ENCODE data around the gene NMU.

Gene NMU

DNA sequence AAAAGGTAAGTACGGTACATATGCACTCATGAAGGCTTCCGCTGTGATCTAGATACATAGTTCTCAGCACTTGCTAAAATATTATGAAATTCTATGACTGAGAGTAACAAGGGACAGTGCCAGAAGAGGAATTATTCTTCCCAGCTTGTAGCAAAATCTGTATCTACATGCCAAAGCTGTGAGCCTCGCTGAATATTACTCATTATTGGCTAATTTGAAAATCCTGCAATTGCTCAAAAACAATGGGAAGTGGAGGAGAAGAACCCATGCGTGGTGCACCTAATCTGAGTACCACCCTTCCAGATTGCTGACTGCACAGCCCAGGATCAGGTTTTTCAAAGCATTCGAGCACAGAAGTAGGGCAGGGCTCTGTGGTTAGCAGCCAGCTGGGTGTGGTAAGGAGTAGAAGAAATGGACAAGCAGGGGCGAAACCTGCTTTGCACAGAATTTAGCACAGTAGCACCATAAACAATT lies 26.7 kb downstream of the NMU start:
- no peaks in the 10 kb centered on the region for H3F3A ChIP-seq (ENCODE audit: insufficient read depth, low read length)
- H3K9me2 ChIP-seq (replicated peaks; ENCODE audit: insufficient read depth, low read length): no peaks in the 10 kb centered on the region
- no peaks in the 10 kb centered on the region for H3K27me3 ChIP-seq (replicated peaks; ENCODE audit: insufficient read depth, low read length)
- H3K79me2 ChIP-seq (ENCODE audit: low read length): no peaks in the 10 kb centered on the region
- no peaks in the 10 kb centered on the region for H3K36me3 ChIP-seq (replicated peaks; ENCODE audit: insufficient read depth, low read length)
- no peaks in the 10 kb centered on the region for H3K9me3 ChIP-seq (replicated peaks; ENCODE audit: insufficient read depth, low read length)
- no peak overlapping the region for H3K4me2 ChIP-seq (ENCODE audit: low read depth, low read length)
- H3K9ac ChIP-seq (ENCODE audit: low read length): no peak overlapping the region
- H2AFZ ChIP-seq (ENCODE audit: low read length): no peak overlapping the region
- no peaks in the 10 kb centered on the region for H4K20me1 ChIP-seq (ENCODE audit: insufficient read depth, low read length)
- peak; percentile 25 for DNase-seq
- TF ChIP-seq EZH2phosphoT487 (IDR thresholded peaks at IDR 0.05; ENCODE audit: low read length): no peak
- TF ChIP-seq EZH2 (optimal IDR thresholded peaks at IDR 0.05; ENCODE audit: low read depth, low read length): no peak
- TF ChIP-seq, protein P1, sequence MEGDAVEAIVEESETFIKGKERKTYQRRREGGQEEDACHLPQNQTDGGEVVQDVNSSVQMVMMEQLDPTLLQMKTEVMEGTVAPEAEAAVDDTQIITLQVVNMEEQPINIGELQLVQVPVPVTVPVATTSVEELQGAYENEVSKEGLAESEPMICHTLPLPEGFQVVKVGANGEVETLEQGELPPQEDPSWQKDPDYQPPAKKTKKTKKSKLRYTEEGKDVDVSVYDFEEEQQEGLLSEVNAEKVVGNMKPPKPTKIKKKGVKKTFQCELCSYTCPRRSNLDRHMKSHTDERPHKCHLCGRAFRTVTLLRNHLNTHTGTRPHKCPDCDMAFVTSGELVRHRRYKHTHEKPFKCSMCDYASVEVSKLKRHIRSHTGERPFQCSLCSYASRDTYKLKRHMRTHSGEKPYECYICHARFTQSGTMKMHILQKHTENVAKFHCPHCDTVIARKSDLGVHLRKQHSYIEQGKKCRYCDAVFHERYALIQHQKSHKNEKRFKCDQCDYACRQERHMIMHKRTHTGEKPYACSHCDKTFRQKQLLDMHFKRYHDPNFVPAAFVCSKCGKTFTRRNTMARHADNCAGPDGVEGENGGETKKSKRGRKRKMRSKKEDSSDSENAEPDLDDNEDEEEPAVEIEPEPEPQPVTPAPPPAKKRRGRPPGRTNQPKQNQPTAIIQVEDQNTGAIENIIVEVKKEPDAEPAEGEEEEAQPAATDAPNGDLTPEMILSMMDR (IDR thresholded peaks at IDR 0.05; ENCODE audit: low read length): no peak
- no peak overlapping the region for H3K27ac ChIP-seq (ENCODE audit: low read length)
- H3K4me3 ChIP-seq (ENCODE audit: low read length): no peak overlapping the region
- H3K4me1 ChIP-seq (ENCODE audit: low read length): no peaks in the 10 kb centered on the region

- no peak overlapping the region for H3K4me3 ChIP-seq (ENCODE audit: low read length)
- H3K36me3 ChIP-seq (replicated peaks; ENCODE audit: insufficient read depth, low read length): no peaks in the 10 kb centered on the region
- H3K9ac ChIP-seq (ENCODE audit: low read length): no peak overlapping the region
- no peak for DNase-seq
- H3K9me3 ChIP-seq (replicated peaks; ENCODE audit: insufficient read depth, low read length): no peaks in the 10 kb centered on the region
- no peaks in the 10 kb centered on the region for H3K27me3 ChIP-seq (replicated peaks; ENCODE audit: insufficient read depth, low read length)
- no peak overlapping the region for H2AFZ ChIP-seq (ENCODE audit: low read length)
- H3K27ac ChIP-seq (ENCODE audit: low read length): no peak overlapping the region
- H4K20me1 ChIP-seq (ENCODE audit: insufficient read depth, low read length): no peaks in the 10 kb centered on the region
- no peak overlapping the region for H3K4me2 ChIP-seq (ENCODE audit: low read depth, low read length)
- H3K79me2 ChIP-seq (ENCODE audit: low read length): no peaks in the 10 kb centered on the region
- H3F3A ChIP-seq (ENCODE audit: insufficient read depth, low read length): no peaks in the 10 kb centered on the region
- H3K4me1 ChIP-seq (ENCODE audit: low read length): no peaks in the 10 kb centered on the region
- TF ChIP-seq, protein P1 (IDR thresholded peaks at IDR 0.05; ENCODE audit: low read length): no peak
- TF ChIP-seq EZH2phosphoT487 (IDR thresholded peaks at IDR 0.05; ENCODE audit: low read length) (no peak), EZH2 (optimal IDR thresholded peaks at IDR 0.05; ENCODE audit: low read depth, low read length) (no peak)
- no peaks in the 10 kb centered on the region for H3K9me2 ChIP-seq (replicated peaks; ENCODE audit: insufficient read depth, low read length)
Observed at GRCh38 chr4:55608591-55608990, 27.5 kb downstream of the NMU start.

DNA sequence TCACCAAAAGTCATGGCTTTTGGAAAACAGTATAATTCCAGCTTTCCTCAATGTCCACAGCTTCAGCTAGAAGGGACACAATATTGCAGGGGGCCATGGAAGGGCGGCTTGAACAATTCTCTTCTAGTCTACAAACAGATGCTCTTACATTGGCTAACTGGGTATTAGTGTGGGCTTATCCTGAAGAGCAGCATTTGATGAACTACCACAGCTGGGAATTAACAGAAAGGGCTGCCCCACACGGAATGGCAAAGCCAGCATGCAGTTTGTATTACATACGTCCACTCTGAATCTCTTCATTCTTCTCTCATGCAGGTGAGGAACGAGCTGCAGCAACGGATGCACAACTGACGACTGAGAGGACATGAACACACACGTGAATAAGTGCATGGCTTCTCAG lies 31.1 kb downstream of the NMU start:
- H3K9me3 ChIP-seq (replicated peaks; ENCODE audit: insufficient read depth, low read length): no peaks in the 10 kb centered on the region
- H3K79me2 ChIP-seq (ENCODE audit: low read length): no peaks in the 10 kb centered on the region
- H3K9me2 ChIP-seq (replicated peaks; ENCODE audit: insufficient read depth, low read length): no peaks in the 10 kb centered on the region
- no peaks in the 10 kb centered on the region for H4K20me1 ChIP-seq (ENCODE audit: insufficient read depth, low read length)
- no peak overlapping the region for H3K27ac ChIP-seq (ENCODE audit: low read length)
- DNase-seq: no peak
- H3K4me2 ChIP-seq (ENCODE audit: low read depth, low read length): no peak overlapping the region
- H3K27me3 ChIP-seq (replicated peaks; ENCODE audit: insufficient read depth, low read length): no peaks in the 10 kb centered on the region
- H3K36me3 ChIP-seq (replicated peaks; ENCODE audit: insufficient read depth, low read length): no peaks in the 10 kb centered on the region
- no peak overlapping the region for H2AFZ ChIP-seq (ENCODE audit: low read length)
- no peaks in the 10 kb centered on the region for H3F3A ChIP-seq (ENCODE audit: insufficient read depth, low read length)
- no peak overlapping the region for H3K9ac ChIP-seq (ENCODE audit: low read length)
- TF ChIP-seq EZH2 (optimal IDR thresholded peaks at IDR 0.05; ENCODE audit: low read depth, low read length): no peak
- TF ChIP-seq EZH2phosphoT487 (IDR thresholded peaks at IDR 0.05; ENCODE audit: low read length): no peak
- TF ChIP-seq, protein P1 (IDR thresholded peaks at IDR 0.05; ENCODE audit: low read length): no peak
- no peak overlapping the region for H3K4me3 ChIP-seq (ENCODE audit: low read length)
- H3K4me1 ChIP-seq (ENCODE audit: low read length): no peaks in the 10 kb centered on the region

Measured in MM.1S (cell line).